H1 (cell line): Measurements from ENCODE around the gene PKP1. TPM values are rescaled to one million over a fixed set of nuclear protein-coding genes. Genes with fewer than 3 reads are reported as not detected.

Experiments used
- CTCF ChIA-PET: fragments of 300-600 bp; sonication (Branson Sonifier 250); formaldehyde crosslinking; loops from one replicate; lab custom pipeline; 2021; ENCODE audit not compliant: partially characterized antibody; lab: Charles Lee
- POLR2A ChIA-PET: fragments of 300-600 bp; sonication (Branson Sonifier 250); formaldehyde crosslinking; loops from one replicate; lab custom pipeline; 2021; ENCODE audit warnings: inconsistent platforms; ENCODE audit not compliant: partially characterized antibody; lab: Charles Lee
- DNase-seq, 2 experiments: peaks; one replicate each; pipeline versions ENCODE4 v3.0.0 to v3.0.0-alpha.2; 2010 to 2022; ENCODE audit warnings: low spot score in 2 of 2, low read depth in 1 of 2, mixed read lengths in 1 of 2
- FAIRE-seq: peaks from 2 replicates; lab custom pipeline; 2011; peaks lifted over from hg19 to GRCh38; lab: Jason Lieb, UNC
- H2AFZ ChIP-seq: 2 replicates; pipeline ENCODE4 v1.8.1; 2012; ENCODE audit warnings: low read length, inconsistent platforms
- H2AK5ac ChIP-seq: 2 replicates; pipeline ENCODE4 v1.6.1; 2013; ENCODE audit warnings: low read depth, low read length
- H2BK120ac ChIP-seq: replicated peaks from 2 replicates; pipeline ENCODE3; 2013; ENCODE audit warnings: low read depth, low read length, inconsistent platforms
- H2BK12ac ChIP-seq: 2 replicates; pipeline ENCODE4 v1.6.1; 2013; ENCODE audit warnings: low read depth, low read length
- H2BK15ac ChIP-seq: 2 replicates; pipeline ENCODE4 v1.6.1; 2013; ENCODE audit warnings: low read length
- H2BK20ac ChIP-seq: 2 replicates; pipeline ENCODE4 v1.6.1; 2013; ENCODE audit warnings: low read length
- H2BK5ac ChIP-seq: 2 replicates; pipeline ENCODE4 v1.6.1; 2013; ENCODE audit warnings: low read depth, low read length
- H3K14ac ChIP-seq: 2 replicates; pipeline ENCODE4 v1.6.1; 2013; ENCODE audit warnings: inconsistent platforms; ENCODE audit not compliant: insufficient read length
- H3K18ac ChIP-seq: 2 replicates; pipeline ENCODE4 v1.6.1; 2013; ENCODE audit warnings: low read length; ENCODE audit errors: extremely low read depth
- H3K23ac ChIP-seq: 2 replicates; pipeline ENCODE4 v1.6.1; 2013; ENCODE audit warnings: inconsistent platforms; ENCODE audit not compliant: insufficient read length
- H3K23me2 ChIP-seq: 2 replicates; pipeline ENCODE4 v1.6.1; 2013; ENCODE audit warnings: low read depth, low read length
- H3K27ac ChIP-seq: 2 replicates; pipeline ENCODE4 v1.6.1; 2011; ENCODE audit warnings: low read depth, low read length, inconsistent platforms
- H3K27me3 ChIP-seq, 4 experiments: replicated peaks in 1 of 4; 1 replicate in 1 of 4; 2 replicates in 3 of 4; pipeline versions ENCODE4 v1.6.1 to v1.8.1; 2011 to 2013; ENCODE audit warnings: low read length in 3 of 4, mild to moderate bottlenecking in 3 of 4, inconsistent platforms in 2 of 4, mixed read lengths in 2 of 4, moderate library complexity in 1 of 4; ENCODE audit not compliant: control insufficient read depth in 3 of 4, insufficient read depth in 3 of 4; ENCODE audit errors: extremely low read depth in 1 of 4
- H3K36me3 ChIP-seq, 4 experiments: 2 replicates each; pipeline versions ENCODE4 v1.6.1 to v1.8.1; 2011 to 2013; ENCODE audit warnings: mild to moderate bottlenecking in 4 of 4, low read length in 3 of 4, moderate library complexity in 2 of 4, control low read depth in 1 of 4, inconsistent platforms in 1 of 4; ENCODE audit not compliant: insufficient read depth in 4 of 4, control insufficient read depth in 2 of 4
- H3K4ac ChIP-seq: replicated peaks from 2 replicates; pipeline ENCODE3; 2013; ENCODE audit warnings: low read length, low read depth, mixed read lengths, inconsistent platforms; ENCODE audit not compliant: insufficient read length
- H3K4me1 ChIP-seq, 4 experiments: replicated peaks in 1 of 4; 1 replicate in 1 of 4; 2 replicates in 3 of 4; pipeline versions ENCODE4 v1.6.1 to v1.8.1; 2011 to 2013; ENCODE audit warnings: low read length in 3 of 4, inconsistent platforms in 2 of 4, mixed read lengths in 1 of 4; ENCODE audit not compliant: insufficient read depth in 4 of 4, control insufficient read depth in 3 of 4
- H3K4me2 ChIP-seq, 2 experiments: 2 replicates each; pipeline versions ENCODE4 v1.6.1 to v1.8.1; 2011 to 2013; ENCODE audit warnings: low read depth in 2 of 2, low read length in 2 of 2, control low read depth in 1 of 2, inconsistent platforms in 1 of 2, mild to moderate bottlenecking in 1 of 2; ENCODE audit not compliant: insufficient read depth in 1 of 2
- H3K4me3 ChIP-seq, 4 experiments: fragments of 200-600, 300-600 bp in 1 of 4; sonication (generic), shearing (Covaris generic), sonication (Bioruptor Twin) in 1 of 4; 2 replicates each; pipeline versions ENCODE4 v1.5.1 to v1.8.1; 2011 to 2016; ENCODE audit warnings: low read length in 4 of 4, low read depth in 3 of 4, control low read depth in 2 of 4, inconsistent platforms in 2 of 4, mild to moderate bottlenecking in 2 of 4, mixed read lengths in 1 of 4, moderate library complexity in 1 of 4; ENCODE audit not compliant: insufficient read depth in 2 of 4; ENCODE audit errors: extremely low read depth in 1 of 4
- H3K56ac ChIP-seq: replicated peaks from 2 replicates; pipeline ENCODE3; 2013; ENCODE audit warnings: low read depth, mild to moderate bottlenecking, mixed read lengths, low read length, inconsistent platforms; ENCODE audit not compliant: insufficient read length
- H3K79me1 ChIP-seq: 2 replicates; pipeline ENCODE4 v1.6.1; 2013; ENCODE audit warnings: low read depth, low read length, control low read depth
- H3K79me2 ChIP-seq, 2 experiments: 2 replicates each; pipeline versions ENCODE4 v1.6.1 to v1.8.1; 2012 to 2013; ENCODE audit warnings: low read length in 2 of 2, mild to moderate bottlenecking in 2 of 2, inconsistent platforms in 1 of 2; ENCODE audit not compliant: insufficient read depth in 2 of 2, control insufficient read depth in 1 of 2
- H3K9ac ChIP-seq, 4 experiments: replicated peaks in 1 of 4; 1 replicate in 1 of 4; 2 replicates in 3 of 4; pipeline versions ENCODE4 v1.6.1 to v1.8.1; 2011 to 2013; ENCODE audit warnings: low read depth in 3 of 4, low read length in 3 of 4, control low read depth in 2 of 4, mild to moderate bottlenecking in 2 of 4, moderate library complexity in 2 of 4, inconsistent platforms in 1 of 4; ENCODE audit errors: extremely low read depth in 1 of 4
- H3K9me3 ChIP-seq, 2 experiments: 2 replicates each; pipeline versions ENCODE4 v1.6.1 to v1.8.1; 2012 to 2013; ENCODE audit warnings: mild to moderate bottlenecking in 2 of 2, moderate library complexity in 2 of 2, control low read depth in 1 of 2, inconsistent platforms in 1 of 2, low read depth in 1 of 2, low read length in 1 of 2, mixed read lengths in 1 of 2; ENCODE audit not compliant: insufficient read depth in 2 of 2
- H4K20me1 ChIP-seq, 2 experiments: replicated peaks in 1 of 2; 2 replicates each; pipeline versions ENCODE3 to v1.8.1; 2011 to 2013; ENCODE audit warnings: inconsistent platforms in 2 of 2, low read length in 2 of 2, mild to moderate bottlenecking in 1 of 2; ENCODE audit not compliant: insufficient read depth in 2 of 2, control insufficient read depth in 1 of 2
- H4K5ac ChIP-seq: 2 replicates; pipeline ENCODE4 v1.6.1; 2013; ENCODE audit warnings: low read length, low read depth, mixed read lengths, inconsistent platforms; ENCODE audit not compliant: insufficient read length
- H4K8ac ChIP-seq: 2 replicates; pipeline ENCODE4 v1.8.0; 2013; ENCODE audit warnings: mild to moderate bottlenecking, moderate library complexity, low read length, inconsistent platforms; ENCODE audit not compliant: insufficient read depth; ENCODE audit errors: extremely low read depth
- H4K91ac ChIP-seq: replicated peaks from 2 replicates; pipeline ENCODE3; 2013; ENCODE audit warnings: low read length, mixed read lengths, inconsistent platforms; ENCODE audit not compliant: insufficient read length
- ASH2L ChIP-seq: fragments of 200-600, 300-600 bp; sonication (generic); IDR thresholded peaks from one replicate; pipeline ENCODE4 v1.7.1; 2017; ENCODE audit warnings: low read length
- BRCA1 ChIP-seq: IDR thresholded peaks from 2 replicates; pipeline ENCODE4 v1.6.1; 2012; ENCODE audit warnings: low read depth, low read length, improper control_type of control experiment
- CBX8 ChIP-seq: fragments of 300-800, 300-1000 bp; sonication (generic); IDR thresholded peaks from 2 replicates; pipeline ENCODE4 v1.7.1; 2016; ENCODE audit warnings: low read depth, low read length, borderline replicate concordance
- CTBP2 ChIP-seq: IDR thresholded peaks from 2 replicates; pipeline ENCODE4 v1.7.0; 2011; ENCODE audit warnings: borderline replicate concordance, mild to moderate bottlenecking, moderate library complexity, mixed read lengths, low read length; ENCODE audit not compliant: insufficient read depth, insufficient read length
- EGR1 ChIP-seq: IDR thresholded peaks from 2 replicates; pipeline ENCODE4 v1.6.1; 2011; ENCODE audit warnings: low read depth, low read length, borderline replicate concordance
- EP300 ChIP-seq, 2 experiments: IDR thresholded peaks; 1 replicate in 1 of 2; 2 replicates in 1 of 2; pipeline ENCODE4 v1.6.1; 2011 to 2012; ENCODE audit warnings: low read depth in 2 of 2, low read length in 2 of 2, mild to moderate bottlenecking in 2 of 2, borderline replicate concordance in 1 of 2, inconsistent platforms in 1 of 2, moderate library complexity in 1 of 2
- HDAC2 ChIP-seq, 2 experiments: fragments of 300-600 bp in 1 of 2; sonication (generic) in 1 of 2; IDR thresholded peaks; 2 replicates each; pipeline ENCODE4 v1.6.1; 2011 to 2012; ENCODE audit warnings: low read depth in 2 of 2, low read length in 2 of 2, mild to moderate bottlenecking in 2 of 2, moderate library complexity in 2 of 2, borderline replicate concordance in 1 of 2, inconsistent platforms in 1 of 2
- POLR2A ChIP-seq, 2 experiments: IDR thresholded peaks; 1 replicate in 1 of 2; 2 replicates in 1 of 2; pipeline ENCODE4 v1.6.1; 2011; ENCODE audit warnings: low read depth in 2 of 2, low read length in 2 of 2, mild to moderate bottlenecking in 2 of 2; ENCODE audit errors: control extremely low read depth in 1 of 2
- SP2 ChIP-seq: IDR thresholded peaks from 2 replicates; pipeline ENCODE4 v1.6.1; 2012; ENCODE audit warnings: mild to moderate bottlenecking, low read length, inconsistent platforms
- SRF ChIP-seq: IDR thresholded peaks from 2 replicates; pipeline ENCODE4 v1.6.1; 2011; ENCODE audit warnings: mild to moderate bottlenecking, low read depth, low read length, moderate library complexity
- SUZ12 ChIP-seq: fragments of 200-600 bp; sonication (generic); IDR thresholded peaks from 2 replicates; pipeline ENCODE4 v1.6.1; 2012; ENCODE audit warnings: mild to moderate bottlenecking, inconsistent platforms, low read length, moderate library complexity, mixed read lengths
- TBP ChIP-seq: IDR thresholded peaks from 2 replicates; pipeline ENCODE4 v1.6.1; 2011; ENCODE audit warnings: low read depth, low read length, improper control_type of control experiment
- TCF12 ChIP-seq: IDR thresholded peaks from 2 replicates; pipeline ENCODE4 v1.6.1; 2011; ENCODE audit warnings: low read depth, mild to moderate bottlenecking, low read length
- YY1 ChIP-seq: IDR thresholded peaks from 2 replicates; pipeline ENCODE4 v1.6.1; 2011; ENCODE audit warnings: low read depth, mild to moderate bottlenecking, low read length
- ZNF274 ChIP-seq: IDR thresholded peaks from 2 replicates; pipeline ENCODE4 v1.7.0; 2012; ENCODE audit warnings: low read length, borderline replicate concordance; ENCODE audit errors: extremely low read depth
- WGBS, 2 experiments: shearing (Covaris generic) in 1 of 2; methylation state at CpG; one replicate each; pipeline versions ENCODE4 v1.1.6 to v1.1.7; 2013 to 2015; ENCODE audit warnings: low lambda C conversion rate in 2 of 2, mixed read lengths in 2 of 2, inconsistent platforms in 1 of 2, low coverage in 1 of 2, missing lambda C conversion rate in 1 of 2; ENCODE audit not compliant: insufficient replicate concordance in 2 of 2, insufficient coverage in 1 of 2, insufficient read length in 1 of 2; ENCODE audit errors: extremely low coverage in 1 of 2, missing lambda C conversion rate in 1 of 2; 5-methylcytosine and 5-hydroxymethylcytosine counted together
- polyA plus RNA-seq, 7 experiments: library from polyadenylated mRNA; depleted of rRNA in 3 of 7; stranded (reverse) in 5 of 7; unstranded in 2 of 7; fragments of >200 nt in 5 of 7; fragments of 200-250 nt in 2 of 7; gene quantifications; 1 replicate in 5 of 7; 2 replicates in 1 of 7; 4 replicates in 1 of 7; pipeline versions ENCODE4 v1.2.1 to v1.2.3, GENCODE V29; 2011 to 2013; ENCODE audit warnings: missing spikeins in 2 of 7, mixed read lengths in 2 of 7
- total RNA-seq: library from RNA; stranded (reverse); fragmentation: NEBNext Ultra II Directional; extraction: Animal tissue kit (Norgen Biotek cat#: 25700); gene quantifications from 2 replicates; pipeline ENCODE4 v1.2.1, GENCODE V29; 2021

The PKP1 gene
- total and polyA plus RNA-seq, 2 of the 8 experiments (the other 6 are each of a cell fraction or from before 2014, with no cell fraction given) = 0.21 to 0.95 TPM

DNA sequence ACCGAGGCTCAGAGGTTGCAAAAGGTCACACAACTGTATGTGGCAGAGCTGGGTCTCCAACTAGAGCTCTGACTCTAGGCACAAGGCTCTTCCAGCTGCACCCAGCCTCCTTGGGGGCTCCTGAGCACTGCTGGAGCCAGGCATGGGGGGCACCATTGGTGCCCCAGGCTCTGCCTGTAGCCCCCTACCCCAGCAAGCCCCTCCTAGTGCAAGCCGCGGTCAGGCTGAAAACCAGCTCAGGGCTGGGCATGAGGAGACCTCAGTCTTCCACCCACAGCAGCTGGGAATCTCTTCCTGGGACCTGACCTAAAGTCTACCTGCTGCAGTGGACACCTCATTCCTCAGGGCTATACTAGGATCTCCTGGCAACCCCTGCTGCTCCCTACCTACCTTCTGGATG lies 79.6 kb downstream of the PKP1 start:
- Histone ChIP-seq H3K9me3 (no peaks in the 10 kb centered on the region), H3K23me2 (no peaks in the 10 kb centered on the region), H3K56ac (no peak overlapping the region), H3K23ac (no peak overlapping the region), H3K9ac (no peak overlapping the region), H3K18ac (no peak overlapping the region), H4K20me1 (no peaks in the 10 kb centered on the region), H2BK15ac (no peak overlapping the region), H2BK5ac (0 out of 2 replicates have a peak overlapping the region, but pooled peaks have one; percentile 44), H2BK12ac (no peak overlapping the region), H3K27ac (no peak overlapping the region), H3K4me3 (no peak overlapping the region), H3K4me1 (peaks cover 0 to 5% (median under 1%) of the 10 kb centered on the region in 4 experiments; a peak in 5 of 7 replicates), H4K91ac (no peak overlapping the region), H2BK120ac (no peak overlapping the region), H2AK5ac (0 out of 2 replicates have a peak overlapping the region, but pooled peaks have one; percentile 34), H3K4me2 (no peak overlapping the region), H3K14ac (no peak overlapping the region), H3K27me3 (no peaks in the 10 kb centered on the region), H2AFZ (no peak overlapping the region), H2BK20ac (no peak overlapping the region), H3K36me3 (no peaks in the 10 kb centered on the region), H3K79me1 (no peaks in the 10 kb centered on the region), H3K79me2 (no peaks in the 10 kb centered on the region), H4K5ac (no peak overlapping the region), H4K8ac (no peak overlapping the region), H3K4ac (no peak overlapping the region)
- no peak for FAIRE-seq
- 92% methylated on average over 3 of the region's 3 CpGs; no CpG with 5 or more reads in 1 of the 2 experiments for WGBS, 2 experiments
- ChIA-PET CTCF (interaction anchor here (0.6 to 14.7 kb wide), 24 partner anchors 9 to 276 kb away, joined by 3 to 275 read pairs (median 10); partner anchors contain the start of genes PKP1 and TNNT2), POLR2A (interaction anchor here (1.4 to 7.7 kb wide), 4 partner anchors 11 to 104 kb away, joined by 6 to 49 read pairs (median 18); partner anchors contain the start of gene LAD1)
- no peak for DNase-seq
- no peak for TF ChIP-seq CBX8
- no peak for TF ChIP-seq TBP
- no peak for TF ChIP-seq SRF
- TF ChIP-seq TCF12 = no peak
- TF ChIP-seq EGR1 = no peak
- TF ChIP-seq SP2 = no peak
- no peak for TF ChIP-seq EP300 (IDR thresholded peaks at IDR 0.05; ENCODE audit: borderline replicate concordance in 1 of 2, low read depth in 2 of 2, low read length in 2 of 2)
- TF ChIP-seq ASH2L = no peak
- TF ChIP-seq CTBP2 = no peak
- TF ChIP-seq POLR2A (IDR thresholded peaks at IDR 0.05; ENCODE audit: control extremely low read depth in 1 of 2, low read depth in 2 of 2, low read length in 2 of 2) = no peak
- no peak for TF ChIP-seq SUZ12
- no peak for TF ChIP-seq YY1
- TF ChIP-seq HDAC2 (IDR thresholded peaks at IDR 0.05; ENCODE audit: borderline replicate concordance in 1 of 2, low read depth in 2 of 2, low read length in 2 of 2) = no peak
- TF ChIP-seq ZNF274 = no peak
- no peak for TF ChIP-seq BRCA1
